ENCODE results near the gene AK2.
A peak's percentile ranks its signal among the peaks of the same experiment; 100 is the strongest.

- TF ChIP-seq EP300 (IDR thresholded peaks at IDR 0.05) = no peak
- TF ChIP-seq CTCF (IDR thresholded peaks at IDR 0.05) = peak in 2 of 6 experiments; percentile 10 to 20
Observed at GRCh38 chr1:33050221-33051076, 13.8 kb upstream of the AK2 start.

Data from upper lobe of left lung (tissue), 4 donors.